Right renal cortex interstitium (tissue), 3 donors: Measurements from ENCODE around the gene TMEM44. TPM values are rescaled to one million over a fixed set of nuclear protein-coding genes. Genes with fewer than 3 reads are reported as not detected.
A peak's percentile ranks its signal among the peaks of the same experiment; 100 is the strongest.
"Not testable (repeated sequence)": the region's sequence is repeated elsewhere in the genome, so short reads cannot be mapped to it uniquely, and the experiment has no call there.

Source experiments
- DNase-seq, 3 donors: peaks; one replicate each; pipeline ENCODE4 v3.0.0-alpha.2; 2013; ENCODE audit warnings: low read depth in 3 of 3, low spot score in 2 of 3
- polyA plus RNA-seq, 3 donors: library from polyadenylated mRNA; unstranded; fragments of 120-200 nt; gene quantifications; one replicate each; pipeline ENCODE4 v1.2.1, GENCODE V29; 2013; ENCODE audit not compliant: insufficient read length in 3 of 3

Gene TMEM44
- polyA plus RNA-seq, 3 donors, result 14.4 to 14.8 (median 14.7) TPM

DNA sequence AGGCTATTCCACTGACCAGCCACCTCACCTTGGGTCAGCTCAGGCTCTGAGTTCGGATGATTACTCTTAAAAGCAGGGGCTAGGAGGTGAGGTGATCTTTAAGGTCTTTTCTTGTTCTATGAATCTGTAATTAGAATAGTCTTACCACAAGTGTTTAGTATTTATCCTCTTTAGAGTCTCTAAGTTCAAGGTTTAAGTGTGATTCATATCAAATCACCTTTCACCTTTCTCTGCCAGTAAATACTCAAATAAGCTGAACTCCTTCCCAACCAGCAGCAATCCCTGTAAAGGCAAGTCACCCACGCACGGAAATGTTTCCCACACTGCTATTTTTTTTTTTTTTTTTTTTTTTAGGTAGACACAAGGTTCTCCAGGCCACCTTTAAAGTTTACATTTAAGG, 14.5 kb upstream of the TMEM44 start:
- DNase-seq, result no peak

DNA sequence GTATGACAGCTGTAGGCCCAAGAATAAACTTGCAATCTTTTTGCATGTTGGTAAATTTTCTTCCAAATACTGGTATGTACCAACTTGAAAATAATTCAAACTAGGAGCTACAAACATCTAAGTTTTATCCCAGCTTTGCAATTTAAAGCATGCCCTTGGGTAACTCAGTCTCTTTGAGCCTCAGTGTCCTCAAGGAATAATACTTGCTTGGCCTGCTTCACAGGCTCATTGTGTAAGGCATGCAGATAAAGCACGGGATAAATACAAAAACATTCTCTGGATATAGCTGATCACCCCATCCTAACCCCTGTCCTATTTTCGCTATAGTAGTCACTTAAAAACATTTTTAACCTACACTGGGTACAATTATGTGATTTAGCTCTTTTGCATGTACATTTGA, 9.6 kb upstream of the TMEM44 start:
- no peak for DNase-seq

DNA sequence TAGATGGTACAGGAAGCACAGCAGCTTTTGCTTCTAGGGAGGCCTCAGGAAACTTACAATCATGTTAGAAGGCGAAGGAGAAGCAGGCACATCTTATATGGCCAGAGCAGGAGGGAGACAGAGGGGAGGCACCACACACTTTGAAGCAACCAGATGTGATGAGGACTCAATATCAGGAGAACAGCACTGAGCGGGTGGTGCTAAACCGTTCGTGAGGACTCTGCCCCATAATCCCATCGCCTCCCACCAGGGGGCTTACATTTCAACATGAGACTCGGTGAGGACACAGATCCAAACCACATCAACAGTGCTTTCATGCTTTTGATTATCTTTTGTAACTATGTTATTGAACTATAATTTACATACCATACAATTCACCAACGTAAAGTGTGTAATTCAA, 7.6 kb upstream of the TMEM44 start:
- no peak for DNase-seq

DNA sequence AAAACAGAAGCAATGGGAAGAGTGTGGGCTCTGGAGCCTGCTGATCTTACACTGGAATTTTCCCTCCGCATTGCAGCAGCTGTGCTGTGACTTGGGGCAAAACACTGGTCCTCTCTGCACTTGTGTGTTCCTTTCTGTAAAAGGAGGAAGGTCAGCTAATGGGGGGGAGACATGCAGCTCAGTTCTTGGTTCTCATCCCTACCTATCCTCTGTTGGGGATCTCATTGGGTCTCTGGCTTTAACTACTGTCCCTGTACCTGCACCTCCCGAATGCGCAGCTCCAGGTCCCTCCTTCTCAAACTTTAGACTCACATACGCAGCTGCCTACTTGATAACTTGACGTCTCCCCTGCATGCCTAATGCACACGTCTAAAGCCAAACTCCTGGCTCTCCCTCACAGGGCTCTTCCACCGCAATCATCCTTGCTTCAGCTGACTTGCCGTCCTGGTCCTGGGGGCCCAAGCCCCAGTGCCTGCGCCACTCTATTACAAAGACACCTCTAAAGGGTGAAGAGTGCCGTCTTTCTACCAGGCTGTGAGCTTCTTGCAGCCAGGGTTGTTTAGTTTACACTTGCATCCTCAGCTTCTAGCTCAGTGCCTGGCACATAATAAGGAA, 5.9 kb upstream of the TMEM44 start:
- DNase-seq, result no peak

DNA sequence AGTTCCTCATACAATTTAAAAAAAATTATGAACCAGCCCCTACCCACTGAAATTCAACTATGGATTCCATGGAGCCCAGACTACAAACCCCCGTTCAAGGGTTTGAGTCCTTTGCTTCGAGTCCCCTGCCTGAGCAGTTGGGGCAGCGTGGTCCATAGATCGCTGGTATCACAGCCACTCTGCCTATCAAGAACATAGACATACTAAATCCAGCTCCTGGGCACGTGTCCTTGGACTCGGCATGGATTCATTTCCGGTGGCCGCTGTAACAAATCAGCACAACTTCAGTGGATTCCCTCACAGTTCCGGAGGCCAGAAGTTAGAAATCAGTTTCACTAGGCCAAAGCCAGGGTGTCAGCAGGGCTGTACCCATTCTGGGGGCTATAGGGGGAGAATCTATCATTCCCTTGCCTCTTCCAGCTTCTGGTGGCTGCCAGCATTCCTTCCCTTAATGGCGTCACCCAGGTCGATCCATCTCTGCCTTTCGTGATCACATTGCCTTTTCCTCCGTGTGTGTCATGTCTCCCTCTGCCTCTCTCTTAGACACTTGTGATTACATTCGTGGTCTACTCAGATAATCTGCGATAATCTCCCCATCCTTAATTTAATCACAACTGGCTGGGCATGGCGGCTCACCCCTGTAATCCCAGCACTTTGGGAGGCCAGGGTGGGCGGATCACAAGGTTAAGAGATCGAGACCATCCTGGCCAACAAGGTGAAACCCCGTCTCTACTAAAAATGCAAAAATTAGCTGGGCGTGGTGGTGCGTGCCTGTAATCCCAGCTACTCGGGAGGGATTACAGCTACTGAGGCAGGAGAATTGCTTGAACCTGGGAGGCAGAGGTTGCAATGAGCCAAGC, 4.6 kb upstream of the TMEM44 start:
- DNase-seq, result no peak

DNA sequence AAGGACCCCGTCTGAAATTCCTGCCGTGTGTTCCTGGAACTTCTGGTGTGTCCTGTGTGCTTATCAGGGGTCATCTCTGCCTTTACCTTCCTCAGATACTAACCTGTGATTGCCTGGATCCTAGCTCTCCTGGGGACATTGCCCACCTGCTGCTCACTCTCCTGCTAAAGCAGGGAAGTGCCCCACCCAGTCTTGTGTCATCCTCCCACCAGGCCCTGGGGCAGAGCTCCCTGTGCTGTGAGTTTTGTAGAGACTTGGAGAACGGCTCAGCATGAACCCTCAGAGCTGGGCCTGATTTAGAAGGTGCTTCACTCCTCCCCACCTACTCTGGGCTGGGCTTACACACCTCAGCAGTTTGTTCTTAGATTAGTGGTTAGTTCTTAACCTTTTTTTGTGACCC, 3.8 kb upstream of the TMEM44 start:
- DNase-seq, result no peak

DNA sequence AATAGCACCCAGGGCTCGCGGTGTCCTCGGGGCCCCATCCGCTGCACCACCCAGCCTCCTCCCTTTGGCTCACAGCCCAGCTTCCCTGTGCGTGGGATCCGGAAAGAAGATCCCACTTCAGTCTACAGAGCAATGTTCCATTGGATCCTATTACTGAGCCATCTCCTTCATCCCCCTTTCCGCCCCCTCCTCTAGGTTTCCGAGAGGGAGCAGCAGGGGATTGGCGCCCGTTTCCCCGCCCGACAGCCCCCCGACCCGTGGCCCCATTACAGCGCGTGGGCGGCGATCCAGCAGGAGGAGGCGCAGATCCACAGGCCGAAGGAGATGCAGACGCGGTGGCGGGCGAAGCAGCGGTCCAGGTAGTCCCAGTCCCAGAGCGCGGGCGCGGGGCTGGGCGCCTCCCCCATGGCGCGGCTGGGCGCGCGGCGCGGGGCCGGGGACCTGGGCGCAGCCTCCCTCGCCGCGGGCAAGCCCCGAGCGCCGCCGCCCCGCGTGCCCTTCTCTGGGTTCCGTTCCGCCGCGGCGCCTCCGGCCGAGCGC, 340 bp downstream of the TMEM44 start:
- peak in 1 of 3 donors; percentile 19 for DNase-seq

DNA sequence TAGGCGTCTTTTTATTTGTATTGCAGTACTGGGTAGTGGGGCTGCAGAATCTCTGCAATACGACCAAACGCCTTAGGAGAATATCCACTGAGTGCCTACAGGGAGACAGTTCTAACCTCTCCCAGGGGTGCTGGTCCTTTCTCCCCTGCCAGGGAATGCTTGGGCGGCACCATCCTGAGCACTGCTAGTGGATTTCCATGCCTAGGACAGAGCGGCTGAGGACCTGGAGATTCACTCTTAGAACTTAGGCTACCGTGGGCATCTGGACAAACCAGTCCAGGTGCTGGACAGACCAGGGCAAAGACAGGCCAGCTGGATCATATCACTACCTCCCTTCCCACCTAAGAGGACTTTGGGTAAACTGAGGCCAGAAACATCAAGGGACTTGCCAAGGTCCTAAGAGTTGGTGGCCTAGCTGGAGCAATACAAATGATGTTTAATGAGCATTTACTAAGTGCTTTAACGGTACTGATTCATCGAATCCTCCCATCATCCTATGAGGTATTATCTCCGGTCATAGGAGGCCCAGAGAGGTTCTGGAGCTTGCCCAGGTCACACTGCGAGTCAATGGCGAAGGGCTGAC, 902 bp downstream of the TMEM44 start:
- DNase-seq, result no peak

DNA sequence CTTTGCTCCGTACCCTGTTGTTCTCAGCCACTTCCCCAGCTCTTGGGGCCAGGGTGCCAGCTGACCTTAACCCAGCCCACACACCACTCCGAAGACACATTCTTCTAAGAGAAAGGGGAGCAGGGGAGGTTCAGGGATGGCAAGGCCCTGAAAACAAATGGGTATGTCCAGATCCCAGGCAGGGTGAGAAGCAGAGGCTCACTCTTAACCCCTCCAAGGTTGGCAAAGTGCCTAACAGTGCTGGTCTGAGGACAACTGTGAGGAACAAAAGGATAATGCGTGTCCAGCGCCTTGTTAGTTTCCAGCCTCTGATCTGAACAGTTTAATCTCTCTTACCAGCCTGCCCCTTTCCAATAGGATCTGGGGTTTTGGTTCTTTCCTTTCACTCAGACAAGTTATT, 1.5 kb downstream of the TMEM44 start:
- no peak for DNase-seq

DNA sequence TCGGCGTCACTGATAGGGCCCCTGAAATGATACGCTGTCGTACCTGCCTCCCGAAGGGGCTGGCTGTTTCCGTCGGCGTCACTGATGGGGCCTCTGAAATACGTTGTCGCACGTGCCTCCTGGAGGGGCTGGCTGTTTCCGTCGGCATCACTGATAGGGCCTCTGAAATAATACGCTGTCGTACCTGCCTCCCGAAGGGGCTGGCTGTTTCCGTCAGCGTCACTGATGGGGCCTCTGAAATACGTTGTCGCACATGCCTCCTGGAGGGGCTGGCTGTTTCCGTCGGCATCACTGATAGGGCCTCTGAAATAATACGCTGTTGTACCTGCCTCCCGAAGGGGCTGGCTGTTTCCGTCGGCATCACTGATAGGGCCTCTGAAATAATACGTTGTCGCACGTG, 2.5 kb downstream of the TMEM44 start:
- DNase-seq, result not testable (repeated sequence)

DNA sequence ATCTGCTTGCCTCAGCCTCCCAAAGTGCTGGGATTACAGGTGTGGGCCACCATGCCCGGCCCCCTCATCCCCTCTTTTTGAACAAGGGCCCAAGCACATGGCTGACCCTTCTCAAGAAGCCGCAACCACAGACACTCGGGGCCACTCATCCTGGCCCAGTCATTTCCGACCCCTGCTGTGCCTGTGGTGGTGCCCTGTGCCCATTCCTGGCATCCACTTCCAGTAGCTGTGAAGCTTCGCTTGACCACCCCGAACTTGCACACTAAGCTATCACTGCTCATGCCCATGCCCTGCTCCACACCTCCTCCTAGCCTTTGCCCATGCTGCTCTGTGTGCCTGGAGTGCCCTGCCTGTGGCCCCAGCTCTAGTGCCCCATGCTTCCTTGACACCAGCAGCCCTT, 8.3 kb downstream of the TMEM44 start:
- no peak for DNase-seq

DNA sequence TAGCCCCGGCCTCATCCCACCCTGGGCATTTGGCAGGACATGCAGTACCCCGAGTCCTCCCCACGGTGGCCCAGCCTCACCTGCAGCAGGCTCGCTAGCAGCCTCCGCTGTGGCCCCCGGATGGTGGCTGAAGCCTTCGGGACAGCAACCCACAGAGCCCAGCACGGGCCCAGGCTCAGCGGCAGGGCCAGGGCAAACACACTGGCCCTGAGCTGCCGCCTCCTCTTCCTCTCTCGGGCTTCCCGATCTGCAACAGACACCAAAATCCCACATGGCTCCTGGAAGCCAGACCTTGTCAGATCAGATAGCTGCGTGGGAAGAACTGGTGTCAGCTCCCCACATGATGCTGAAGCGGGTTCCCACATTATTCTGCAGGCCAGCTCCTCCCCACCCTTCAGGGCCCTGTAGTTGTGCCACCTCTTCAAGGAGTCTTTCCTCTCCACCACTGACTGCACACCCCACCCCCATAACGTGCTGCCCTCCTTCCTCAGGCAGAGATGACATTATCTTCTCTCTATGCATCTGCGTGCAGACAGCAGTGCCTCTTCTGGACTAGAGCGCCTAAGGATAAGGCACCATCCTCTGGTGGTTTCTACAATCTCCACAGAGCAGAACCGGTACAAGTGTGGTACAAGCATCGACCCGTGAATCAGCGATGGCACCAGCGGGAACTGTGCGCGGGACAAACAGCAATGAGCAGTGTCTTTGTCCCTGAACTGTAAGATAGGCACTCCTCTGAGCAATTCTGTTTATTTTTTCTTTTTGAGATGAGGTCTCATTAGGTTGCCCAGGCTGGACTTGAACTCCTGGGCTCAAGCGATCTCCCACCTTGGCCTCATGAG, 9.5 kb downstream of the TMEM44 start:
- no peak for DNase-seq

DNA sequence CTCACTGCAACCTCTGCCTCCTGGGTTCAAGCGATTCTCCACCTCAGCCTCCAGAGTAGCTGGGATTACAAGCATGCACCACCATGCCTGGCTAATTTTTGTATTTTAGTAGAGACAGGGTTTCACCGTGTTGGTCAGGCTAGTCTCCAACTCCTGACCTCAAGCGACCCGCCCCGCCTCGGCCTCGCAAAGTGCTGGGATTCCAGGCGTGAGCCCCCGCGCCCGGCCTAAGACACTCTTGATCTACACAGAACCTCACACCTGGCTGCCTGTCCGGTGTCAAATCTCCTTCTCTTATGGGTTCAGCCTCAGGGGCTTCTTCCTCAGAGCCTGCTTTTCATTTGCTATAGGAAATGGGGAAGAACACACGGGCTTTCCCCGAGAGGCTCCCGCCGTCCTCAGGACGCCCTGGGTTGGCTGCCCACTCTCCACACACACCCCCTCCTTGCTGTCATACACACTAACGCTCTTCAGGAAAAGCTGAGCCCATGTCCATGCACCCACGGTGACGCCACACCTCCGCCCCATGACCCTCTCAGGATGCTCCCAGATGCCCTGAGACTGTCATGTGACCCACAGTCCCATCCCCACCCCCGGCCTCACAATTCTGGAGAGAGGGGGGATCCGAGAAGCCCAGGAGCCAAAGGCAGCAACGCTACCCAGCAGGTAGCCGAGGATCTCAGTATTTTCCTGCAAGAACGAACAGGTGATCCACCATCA, 10.4 kb downstream of the TMEM44 start:
- DNase-seq, result no peak

DNA sequence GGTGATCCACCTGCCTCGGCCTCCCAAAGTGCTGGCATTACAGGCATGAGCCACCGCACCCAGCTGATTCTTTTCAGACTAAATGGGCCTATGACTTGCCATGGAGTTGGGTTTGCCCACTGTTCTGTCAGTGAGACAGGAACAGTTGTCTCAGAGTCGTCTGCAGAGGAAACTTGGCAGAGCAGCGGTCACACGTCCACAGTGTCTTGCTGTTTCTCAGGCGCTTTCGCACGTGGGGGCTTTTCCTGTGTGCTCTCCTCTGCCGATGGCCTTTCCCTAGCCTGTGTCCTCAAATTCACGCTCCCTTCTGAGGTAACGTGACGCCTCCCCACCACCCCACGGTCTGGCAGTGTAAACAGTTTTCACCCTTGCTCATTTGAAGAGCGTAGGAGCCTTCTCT, 11.3 kb downstream of the TMEM44 start:
- DNase-seq, result no peak

DNA sequence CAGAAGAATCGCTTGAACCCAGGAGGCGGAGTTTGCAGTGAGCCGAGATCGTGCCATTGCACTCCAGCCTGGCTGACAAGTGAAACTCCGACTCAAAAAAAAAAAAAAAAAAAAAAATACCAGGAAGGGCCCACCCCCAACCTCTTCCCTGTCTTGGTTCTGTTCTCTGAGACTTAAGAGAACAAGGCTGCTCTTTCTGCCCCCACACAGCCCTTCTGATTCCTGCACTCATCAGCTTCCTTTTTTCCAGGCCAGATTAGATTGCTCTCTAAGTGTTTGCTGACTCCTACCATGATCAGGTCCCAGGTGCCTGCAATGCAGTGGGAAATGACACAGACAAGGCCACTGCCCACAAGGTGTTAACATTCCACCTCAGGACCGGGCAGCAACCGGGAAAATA, 13.0 kb downstream of the TMEM44 start:
- no peak for DNase-seq

DNA sequence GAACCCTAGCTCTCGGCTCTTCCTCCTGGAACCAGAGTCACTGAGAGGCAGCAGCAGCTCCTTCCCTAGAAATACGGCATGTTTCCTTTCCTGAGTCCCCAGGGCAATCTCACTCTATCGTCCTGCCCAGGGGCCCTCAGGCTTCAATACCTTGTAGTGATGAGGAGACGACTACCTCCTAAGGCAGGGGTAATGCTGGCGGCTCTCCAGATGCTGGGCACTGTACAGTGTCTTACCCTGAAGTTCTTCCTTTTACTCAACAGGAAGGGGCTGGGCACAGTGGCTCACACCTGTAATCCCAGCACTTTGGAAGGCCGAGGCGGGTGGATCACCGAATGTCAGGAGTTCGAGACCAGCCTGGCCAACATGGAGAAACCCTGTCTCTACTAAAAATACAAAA, 13.5 kb downstream of the TMEM44 start:
- no peak for DNase-seq

DNA sequence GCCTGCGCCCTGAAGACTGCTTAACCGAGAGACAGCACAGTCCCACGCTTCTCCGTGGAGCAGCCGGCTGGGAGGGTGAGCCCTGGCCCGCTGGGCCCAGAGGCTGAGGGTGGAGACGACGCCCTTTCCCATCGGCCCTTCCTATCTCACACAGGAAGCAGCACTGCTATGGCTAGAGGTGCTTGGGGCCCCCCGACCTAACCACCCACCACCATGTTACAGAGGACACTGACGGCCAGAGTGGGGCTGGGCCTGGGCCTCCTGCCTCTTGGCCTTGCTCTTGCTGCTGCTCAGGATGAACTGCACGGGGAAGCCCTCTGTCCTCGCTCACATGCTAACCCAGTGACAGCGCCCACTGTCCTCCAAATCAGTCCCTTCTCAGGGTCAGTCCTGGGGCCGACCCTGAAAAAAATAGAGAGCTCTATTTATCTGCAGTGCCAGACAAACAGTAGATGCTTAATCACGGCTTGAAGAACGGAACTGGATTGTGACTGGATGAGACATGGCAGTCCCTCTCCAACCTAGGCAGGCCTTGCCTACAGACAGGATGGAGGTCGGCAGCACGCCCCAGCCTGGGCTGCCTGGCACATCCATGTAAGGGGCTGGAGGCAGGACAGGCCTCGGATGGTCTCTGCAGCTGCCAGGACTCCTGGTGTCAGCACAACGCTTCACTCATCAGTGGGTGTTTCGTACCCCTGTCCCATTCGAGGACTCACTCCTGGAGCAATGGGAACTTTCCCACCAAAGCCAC, 14.2 kb downstream of the TMEM44 start:
- DNase-seq, result no peak

DNA sequence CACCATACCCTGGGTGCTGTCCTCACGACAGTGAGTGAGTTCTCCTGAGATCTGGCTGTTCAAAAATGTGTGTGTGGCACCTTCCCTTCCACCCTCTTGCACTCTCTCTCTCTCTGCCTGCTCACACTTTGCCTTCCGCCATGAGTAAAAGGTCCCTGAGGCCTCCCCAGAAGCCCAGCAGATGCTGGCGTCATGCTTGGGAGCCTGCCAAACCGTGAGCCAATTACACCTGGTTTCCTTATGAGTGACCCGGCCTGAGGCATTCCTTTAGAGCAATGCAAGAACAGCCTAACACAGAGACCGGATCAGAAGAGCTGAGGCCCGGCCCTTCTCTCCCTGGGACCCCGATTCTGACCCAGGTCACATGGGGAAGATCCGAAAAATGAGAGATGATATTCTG, 15.4 kb downstream of the TMEM44 start:
- DNase-seq, result no peak

DNA sequence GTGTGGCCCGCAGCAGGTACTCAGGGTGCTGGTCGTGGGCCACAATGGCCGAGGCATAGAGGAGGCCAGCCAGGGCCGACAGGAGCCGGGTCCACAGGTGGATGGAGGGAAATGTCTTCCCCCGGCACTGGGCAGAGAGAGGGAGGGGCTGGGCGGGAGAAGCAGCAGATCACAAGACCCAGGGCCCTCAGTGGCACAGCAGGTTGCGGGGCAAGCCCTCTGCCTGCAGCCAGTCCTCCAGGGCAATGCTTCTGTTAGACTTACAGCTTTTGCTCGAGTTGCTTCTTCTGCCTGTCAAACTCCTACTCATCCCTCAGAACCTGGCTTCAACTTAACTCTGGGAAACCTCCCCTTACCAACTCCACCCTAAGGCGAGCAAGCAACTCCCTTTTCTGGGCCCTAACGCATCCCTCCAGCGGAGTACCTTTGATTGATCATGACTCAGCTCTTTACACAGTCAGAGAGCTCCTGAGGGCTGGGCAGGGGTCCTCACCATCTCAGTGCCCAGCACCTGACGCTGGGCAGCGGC, 16.0 kb downstream of the TMEM44 start:
- DNase-seq, result no peak
